ENCODE data around the gene UMAD1. TPM values are rescaled to one million over a fixed set of nuclear protein-coding genes. Genes with fewer than 3 reads are reported as not detected.

The UMAD1 gene
- total RNA-seq, result 4.6 and 5.5 TPM in 2 replicates

- peak; percentile 95 for DNase-seq (ENCODE audit: low read depth, low spot score)
Measured at GRCh38 chr7:7640221-7641128, at the start of gene UMAD1. TSS of gene UMAD1 (plus strand) at chr7:7640752. CDS start at chr7:7673372, 32,620 bp downstream.

GRCh38 chr7:7595451-7595850 is 45.1 kb upstream of the UMAD1 start:
- no peak for DNase-seq (ENCODE audit: low read depth, low spot score)

GRCh38 chr7:7596176-7596575 is 44.4 kb upstream of the UMAD1 start:
- no peak for DNase-seq (ENCODE audit: low read depth, low spot score)

- DNase-seq (ENCODE audit: low read depth, low spot score), result no peak
Measured at GRCh38 chr7:7607010-7607409, 33.5 kb upstream of the UMAD1 start.

- no peak for DNase-seq (ENCODE audit: low read depth, low spot score)
Measured at GRCh38 chr7:7609330-7609729, 31.2 kb upstream of the UMAD1 start.

GRCh38 chr7:7612519-7612918 is 28.0 kb upstream of the UMAD1 start:
- no peak for DNase-seq (ENCODE audit: low read depth, low spot score)

- DNase-seq (ENCODE audit: low read depth, low spot score), result no peak
Measured at GRCh38 chr7:7613210-7613609, 27.3 kb upstream of the UMAD1 start.

GRCh38 chr7:7614018-7614741 is 26.4 kb upstream of the UMAD1 start:
- DNase-seq (ENCODE audit: low read depth, low spot score), result no peak

- no peak for DNase-seq (ENCODE audit: low read depth, low spot score)
Measured at GRCh38 chr7:7617550-7617949, 23.0 kb upstream of the UMAD1 start.

- no peak for DNase-seq (ENCODE audit: low read depth, low spot score)
Measured at GRCh38 chr7:7618410-7618809, 22.1 kb upstream of the UMAD1 start.

GRCh38 chr7:7620236-7620635 is 20.3 kb upstream of the UMAD1 start:
- DNase-seq (ENCODE audit: low read depth, low spot score), result no peak

- no peak for DNase-seq (ENCODE audit: low read depth, low spot score)
Measured at GRCh38 chr7:7620644-7621210, 19.8 kb upstream of the UMAD1 start.

GRCh38 chr7:7628476-7628875 is 12.1 kb upstream of the UMAD1 start:
- DNase-seq (ENCODE audit: low read depth, low spot score), result no peak

- DNase-seq (ENCODE audit: low read depth, low spot score), result no peak
Measured at GRCh38 chr7:7630626-7631329, 9.8 kb upstream of the UMAD1 start.

GRCh38 chr7:7639421-7639820 is 1.1 kb upstream of the UMAD1 start:
- no peak for DNase-seq (ENCODE audit: low read depth, low spot score)

- DNase-seq (ENCODE audit: low read depth, low spot score), result no peak
Measured at GRCh38 chr7:7639847-7640220, 718 bp upstream of the UMAD1 start.

GRCh38 chr7:7641129-7641663 is 644 bp downstream of the UMAD1 start:
- no peak for DNase-seq (ENCODE audit: low read depth, low spot score)

GRCh38 chr7:7642081-7642480 is 1.5 kb downstream of the UMAD1 start:
- DNase-seq (ENCODE audit: low read depth, low spot score), result no peak

GRCh38 chr7:7647495-7648036 is 7.0 kb downstream of the UMAD1 start:
- DNase-seq (ENCODE audit: low read depth, low spot score), result no peak

- no peak for DNase-seq (ENCODE audit: low read depth, low spot score)
Measured at GRCh38 chr7:7650682-7651206, 10.2 kb downstream of the UMAD1 start.

- DNase-seq (ENCODE audit: low read depth, low spot score), result no peak
Measured at GRCh38 chr7:7651479-7651878, 10.9 kb downstream of the UMAD1 start.

All from pulmonary artery endothelial cell (primary cell).